ENCODE results near the gene KCNJ8.

KCNJ8 gene

DNA sequence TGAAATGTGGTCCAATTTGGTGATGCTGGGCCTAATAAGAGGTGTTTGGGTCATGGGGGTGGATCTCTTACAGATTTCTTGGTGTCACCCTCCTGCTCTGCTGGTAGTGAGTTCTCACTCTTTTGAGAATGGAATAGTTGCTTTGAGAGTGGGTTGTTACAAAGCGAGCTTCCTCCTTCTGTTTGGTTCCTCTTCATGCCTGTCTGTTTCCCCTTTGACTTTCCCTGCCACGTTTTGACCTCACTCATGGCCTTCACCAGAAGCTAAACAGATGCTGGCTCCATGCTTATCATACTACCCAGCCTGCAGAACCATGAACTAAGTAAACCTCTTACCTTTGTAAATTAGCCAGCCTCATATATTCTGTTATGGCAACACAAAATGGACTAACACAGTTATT lies 59.1 kb downstream of the KCNJ8 start:
- FAIRE-seq (no peak), DNase-seq (ENCODE audit: insufficient read length, low spot score) (no peak)
- TF ChIP-seq POLR2A (IDR thresholded peaks at IDR 0.05; ENCODE audit: low read depth, low read length), result no peak

Measured in H54 (cell line).